ENCODE results near the gene RAB31.

The RAB31 gene

GRCh38 chr18:9876867-9877654 is 169.0 kb downstream of the RAB31 start:
- Histone ChIP-seq H3K9ac (ENCODE audit: low read depth in 1 of 2, low read length in 2 of 2) (no peak overlapping the region), H3K27me3 (ENCODE audit: control insufficient read depth in 2 of 2, insufficient read depth in 2 of 2, low read length in 2 of 2) (no peaks in the 10 kb centered on the region), H3K27ac (ENCODE audit: low read depth in 2 of 2, low read length in 2 of 2) (no peak overlapping the region), H3K9me3 (ENCODE audit: control insufficient read depth in 2 of 2, low read length in 2 of 2) (no peaks in the 10 kb centered on the region), H3K4me3 (ENCODE audit: low read length in 2 of 2) (peak overlapping the region in 1 of 2 donors; percentile 3), H3K4me1 (ENCODE audit: control insufficient read depth in 2 of 2, insufficient read depth in 2 of 2, low read length in 2 of 2) (no peaks in the 10 kb centered on the region), H3K36me3 (ENCODE audit: control insufficient read depth in 2 of 2, insufficient read depth in 2 of 2, low read length in 2 of 2) (no peaks in the 10 kb centered on the region)

- no peaks in the 10 kb centered on the region for H3K4me1 ChIP-seq (ENCODE audit: control insufficient read depth in 2 of 2, insufficient read depth in 2 of 2, low read length in 2 of 2)
- no peaks in the 10 kb centered on the region for H3K36me3 ChIP-seq (ENCODE audit: control insufficient read depth in 2 of 2, insufficient read depth in 2 of 2, low read length in 2 of 2)
- H3K9ac ChIP-seq (ENCODE audit: low read depth in 1 of 2, low read length in 2 of 2), result no peak overlapping the region
- H3K27ac ChIP-seq (ENCODE audit: low read depth in 2 of 2, low read length in 2 of 2), result no peak overlapping the region
- H3K27me3 ChIP-seq (ENCODE audit: control insufficient read depth in 2 of 2, insufficient read depth in 2 of 2, low read length in 2 of 2), result no peaks in the 10 kb centered on the region
- no peaks in the 10 kb centered on the region for H3K9me3 ChIP-seq (ENCODE audit: control insufficient read depth in 2 of 2, low read length in 2 of 2)
- H3K4me3 ChIP-seq (ENCODE audit: low read length in 2 of 2), result no peak overlapping the region
These were observed 169.5 kb downstream of the RAB31 start for GRCh38 chr18:9877655-9878014.

- no peaks in the 10 kb centered on the region for H3K4me1 ChIP-seq (ENCODE audit: control insufficient read depth in 2 of 2, insufficient read depth in 2 of 2, low read length in 2 of 2)
These were observed 170.0 kb downstream of the RAB31 start for GRCh38 chr18:9878095-9878494.

GRCh38 chr18:9878783-9879242 is 170.7 kb downstream of the RAB31 start:
- H3K4me3 ChIP-seq (ENCODE audit: low read length in 2 of 2), result no peak overlapping the region
- H3K36me3 ChIP-seq (ENCODE audit: control insufficient read depth in 2 of 2, insufficient read depth in 2 of 2, low read length in 2 of 2), result no peaks in the 10 kb centered on the region
- H3K4me1 ChIP-seq (ENCODE audit: control insufficient read depth in 2 of 2, insufficient read depth in 2 of 2, low read length in 2 of 2), result no peaks in the 10 kb centered on the region
- no peaks in the 10 kb centered on the region for H3K27me3 ChIP-seq (ENCODE audit: control insufficient read depth in 2 of 2, insufficient read depth in 2 of 2, low read length in 2 of 2)
- H3K9ac ChIP-seq (ENCODE audit: low read depth in 1 of 2, low read length in 2 of 2), result no peak overlapping the region
- H3K9me3 ChIP-seq (ENCODE audit: control insufficient read depth in 2 of 2, low read length in 2 of 2), result no peaks in the 10 kb centered on the region
- no peak overlapping the region for H3K27ac ChIP-seq (ENCODE audit: low read depth in 2 of 2, low read length in 2 of 2)

More at GRCh38 chr18:9878095-9878494, 170.0 kb downstream of the RAB31 start:
- Histone ChIP-seq H3K9ac (ENCODE audit: low read depth in 1 of 2, low read length in 2 of 2) (no peak overlapping the region), H3K4me3 (ENCODE audit: low read length in 2 of 2) (no peak overlapping the region), H3K36me3 (ENCODE audit: control insufficient read depth in 2 of 2, insufficient read depth in 2 of 2, low read length in 2 of 2) (no peaks in the 10 kb centered on the region), H3K9me3 (ENCODE audit: control insufficient read depth in 2 of 2, low read length in 2 of 2) (no peaks in the 10 kb centered on the region), H3K27me3 (ENCODE audit: control insufficient read depth in 2 of 2, insufficient read depth in 2 of 2, low read length in 2 of 2) (no peaks in the 10 kb centered on the region), H3K27ac (ENCODE audit: low read depth in 2 of 2, low read length in 2 of 2) (no peak overlapping the region)

- Histone ChIP-seq H3K9ac (ENCODE audit: low read depth in 1 of 2, low read length in 2 of 2) (no peak overlapping the region), H3K4me1 (ENCODE audit: control insufficient read depth in 2 of 2, insufficient read depth in 2 of 2, low read length in 2 of 2) (no peaks in the 10 kb centered on the region), H3K36me3 (ENCODE audit: control insufficient read depth in 2 of 2, insufficient read depth in 2 of 2, low read length in 2 of 2) (no peaks in the 10 kb centered on the region), H3K27ac (ENCODE audit: low read depth in 2 of 2, low read length in 2 of 2) (no peak overlapping the region), H3K9me3 (ENCODE audit: control insufficient read depth in 2 of 2, low read length in 2 of 2) (no peaks in the 10 kb centered on the region), H3K4me3 (ENCODE audit: low read length in 2 of 2) (no peak overlapping the region), H3K27me3 (ENCODE audit: control insufficient read depth in 2 of 2, insufficient read depth in 2 of 2, low read length in 2 of 2) (no peaks in the 10 kb centered on the region)
These were observed 176.0 kb downstream of the RAB31 start for GRCh38 chr18:9884090-9884489.

GRCh38 chr18:9884532-9885140 is 176.5 kb downstream of the RAB31 start:
- Histone ChIP-seq H3K9ac (ENCODE audit: low read depth in 1 of 2, low read length in 2 of 2) (no peak overlapping the region), H3K4me3 (ENCODE audit: low read length in 2 of 2) (no peak overlapping the region), H3K36me3 (ENCODE audit: control insufficient read depth in 2 of 2, insufficient read depth in 2 of 2, low read length in 2 of 2) (no peaks in the 10 kb centered on the region), H3K27me3 (ENCODE audit: control insufficient read depth in 2 of 2, insufficient read depth in 2 of 2, low read length in 2 of 2) (no peaks in the 10 kb centered on the region), H3K27ac (ENCODE audit: low read depth in 2 of 2, low read length in 2 of 2) (no peak overlapping the region), H3K4me1 (ENCODE audit: control insufficient read depth in 2 of 2, insufficient read depth in 2 of 2, low read length in 2 of 2) (no peaks in the 10 kb centered on the region), H3K9me3 (ENCODE audit: control insufficient read depth in 2 of 2, low read length in 2 of 2) (no peaks in the 10 kb centered on the region)

GRCh38 chr18:9885170-9886004 is 177.3 kb downstream of the RAB31 start, which contains the start of gene TXNDC2:
Gene TXNDC2, plus strand, starts transcription at chr18:9885973. Its CDS starts 708 bp downstream, at chr18:9886681.
- Histone ChIP-seq H3K27ac (ENCODE audit: low read depth in 2 of 2, low read length in 2 of 2) (no peak within 1 kb of the TSS), H3K36me3 (ENCODE audit: control insufficient read depth in 2 of 2, insufficient read depth in 2 of 2, low read length in 2 of 2) (no peaks in the 10 kb centered on the region), H3K9me3 (ENCODE audit: control insufficient read depth in 2 of 2, low read length in 2 of 2) (no peaks in the 10 kb centered on the region), H3K27me3 (ENCODE audit: control insufficient read depth in 2 of 2, insufficient read depth in 2 of 2, low read length in 2 of 2) (no peaks in the 10 kb centered on the region), H3K4me3 (ENCODE audit: low read length in 2 of 2) (no peak within 1 kb of the TSS), H3K4me1 (ENCODE audit: control insufficient read depth in 2 of 2, insufficient read depth in 2 of 2, low read length in 2 of 2) (no peaks in the 10 kb centered on the region), H3K9ac (ENCODE audit: low read depth in 1 of 2, low read length in 2 of 2) (no peak within 1 kb of the TSS)

GRCh38 chr18:9886005-9886348 is 177.9 kb downstream of the RAB31 start:
- Histone ChIP-seq H3K9me3 (ENCODE audit: control insufficient read depth in 2 of 2, low read length in 2 of 2) (no peaks in the 10 kb centered on the region), H3K9ac (ENCODE audit: low read depth in 1 of 2, low read length in 2 of 2) (no peak overlapping the region), H3K4me1 (ENCODE audit: control insufficient read depth in 2 of 2, insufficient read depth in 2 of 2, low read length in 2 of 2) (no peaks in the 10 kb centered on the region), H3K36me3 (ENCODE audit: control insufficient read depth in 2 of 2, insufficient read depth in 2 of 2, low read length in 2 of 2) (no peaks in the 10 kb centered on the region), H3K27me3 (ENCODE audit: control insufficient read depth in 2 of 2, insufficient read depth in 2 of 2, low read length in 2 of 2) (no peaks in the 10 kb centered on the region), H3K27ac (ENCODE audit: low read depth in 2 of 2, low read length in 2 of 2) (no peak overlapping the region), H3K4me3 (ENCODE audit: low read length in 2 of 2) (no peak overlapping the region)

GRCh38 chr18:9887992-9888391 is 179.9 kb downstream of the RAB31 start:
- Histone ChIP-seq H3K9me3 (ENCODE audit: control insufficient read depth in 2 of 2, low read length in 2 of 2) (no peaks in the 10 kb centered on the region), H3K4me1 (ENCODE audit: control insufficient read depth in 2 of 2, insufficient read depth in 2 of 2, low read length in 2 of 2) (no peaks in the 10 kb centered on the region), H3K9ac (ENCODE audit: low read depth in 1 of 2, low read length in 2 of 2) (no peak overlapping the region), H3K27me3 (ENCODE audit: control insufficient read depth in 2 of 2, insufficient read depth in 2 of 2, low read length in 2 of 2) (no peaks in the 10 kb centered on the region), H3K36me3 (ENCODE audit: control insufficient read depth in 2 of 2, insufficient read depth in 2 of 2, low read length in 2 of 2) (no peaks in the 10 kb centered on the region), H3K27ac (ENCODE audit: low read depth in 2 of 2, low read length in 2 of 2) (no peak overlapping the region), H3K4me3 (ENCODE audit: low read length in 2 of 2) (no peak overlapping the region)

GRCh38 chr18:9890196-9890595 is 182.1 kb downstream of the RAB31 start:
- Histone ChIP-seq H3K4me3 (ENCODE audit: low read length in 2 of 2) (no peak overlapping the region), H3K27me3 (ENCODE audit: control insufficient read depth in 2 of 2, insufficient read depth in 2 of 2, low read length in 2 of 2) (no peaks in the 10 kb centered on the region), H3K36me3 (ENCODE audit: control insufficient read depth in 2 of 2, insufficient read depth in 2 of 2, low read length in 2 of 2) (no peaks in the 10 kb centered on the region), H3K9me3 (ENCODE audit: control insufficient read depth in 2 of 2, low read length in 2 of 2) (no peaks in the 10 kb centered on the region), H3K27ac (ENCODE audit: low read depth in 2 of 2, low read length in 2 of 2) (no peak overlapping the region), H3K4me1 (ENCODE audit: control insufficient read depth in 2 of 2, insufficient read depth in 2 of 2, low read length in 2 of 2) (no peaks in the 10 kb centered on the region), H3K9ac (ENCODE audit: low read depth in 1 of 2, low read length in 2 of 2) (no peak overlapping the region)

All from mucosa of rectum (tissue), 2 donors.